Frontal cortex (tissue), 4 donors: ENCODE data around the gene GABPB2. TPM values are rescaled to one million over a fixed set of nuclear protein-coding genes. Genes with fewer than 3 reads are reported as not detected.

ENCODE experiments used
- DNase-seq, 2 donors: peaks; one replicate each; pipeline ENCODE4 v3.0.0; 2012; ENCODE audit warnings: low spot score in 2 of 2
- FAIRE-seq: peaks from 2 replicates; lab custom pipeline; 2012; peaks lifted over from hg19 to GRCh38; lab: Jason Lieb, UNC
- total RNA-seq: library from RNA; depleted of rRNA; stranded (reverse); fragments of >200 nt; gene quantifications from one replicate; pipeline ENCODE4 v1.2.3, GENCODE V29; 2014
- donor health status: control.
- donor health status: control.
- donor health status: control.

Gene GABPB2
- total RNA-seq, 1 donor from 2014 or later = 9.4 TPM

- no peak for FAIRE-seq
- peak; percentile 61 to 82 for DNase-seq
Observed at GRCh38 chr1:151130987-151131586, 60.5 kb downstream of the GABPB2 start.

- no peak for FAIRE-seq
- DNase-seq = peak in 1 of 2 donors; percentile 37
Observed at GRCh38 chr1:151131701-151132334, 61.3 kb downstream of the GABPB2 start.

- DNase-seq = peak in 1 of 2 donors; percentile 28
- FAIRE-seq = no peak
Observed at GRCh38 chr1:151132335-151133017, 61.9 kb downstream of the GABPB2 start.

GRCh38 chr1:151133018-151133806, 62.7 kb downstream of the GABPB2 start:
- FAIRE-seq (no peak), DNase-seq (peak in 1 of 2 donors; percentile 19)

GRCh38 chr1:151134396-151134795, 63.8 kb downstream of the GABPB2 start:
- FAIRE-seq = no peak
- DNase-seq = peak in 1 of 2 donors; percentile 20

- FAIRE-seq = no peak
- DNase-seq = no peak
Observed at GRCh38 chr1:151134991-151135390, 64.4 kb downstream of the GABPB2 start.

- DNase-seq (peak in 1 of 2 donors; percentile 4), FAIRE-seq (no peak)
Observed at GRCh38 chr1:151135433-151136385, 65.1 kb downstream of the GABPB2 start.

- no peak for FAIRE-seq
- no peak for DNase-seq
Observed at GRCh38 chr1:151137789-151138188, 67.2 kb downstream of the GABPB2 start.

- DNase-seq = no peak
- no peak for FAIRE-seq
Observed at GRCh38 chr1:151142411-151143056, 72.0 kb downstream of the GABPB2 start.

GRCh38 chr1:151143057-151143435, 72.5 kb downstream of the GABPB2 start:
- FAIRE-seq (no peak), DNase-seq (no peak)

GRCh38 chr1:151143986-151144385, 73.4 kb downstream of the GABPB2 start:
- DNase-seq = no peak
- FAIRE-seq = no peak

GRCh38 chr1:151144474-151145303, 74.1 kb downstream of the GABPB2 start:
- no peak for FAIRE-seq
- DNase-seq = no peak

- DNase-seq (no peak), FAIRE-seq (no peak)
Observed at GRCh38 chr1:151145304-151146071, 74.9 kb downstream of the GABPB2 start.

GRCh38 chr1:151146072-151146411, 75.5 kb downstream of the GABPB2 start:
- DNase-seq (no peak), FAIRE-seq (no peak)

GRCh38 chr1:151146412-151147131, 76.0 kb downstream of the GABPB2 start, which contains the start of gene SEMA6C:
Gene SEMA6C, minus strand, starts transcription at chr1:151146631. Its CDS starts 4,010 bp downstream, at chr1:151142621.
- DNase-seq (peak; percentile 89 to 93), FAIRE-seq (no peak)

GRCh38 chr1:151147132-151147503, 76.6 kb downstream of the GABPB2 start:
- FAIRE-seq = no peak
- DNase-seq = no peak

GRCh38 chr1:151147665-151148064, 77.1 kb downstream of the GABPB2 start:
- DNase-seq = no peak
- FAIRE-seq = no peak
